ENCODE data around the gene RBKS. TPM values are rescaled to one million over a fixed set of nuclear protein-coding genes. Genes with fewer than 3 reads are reported as not detected.

RBKS gene
- 1.1 and 1.4 TPM in 2 replicates for total RNA-seq

DNA sequence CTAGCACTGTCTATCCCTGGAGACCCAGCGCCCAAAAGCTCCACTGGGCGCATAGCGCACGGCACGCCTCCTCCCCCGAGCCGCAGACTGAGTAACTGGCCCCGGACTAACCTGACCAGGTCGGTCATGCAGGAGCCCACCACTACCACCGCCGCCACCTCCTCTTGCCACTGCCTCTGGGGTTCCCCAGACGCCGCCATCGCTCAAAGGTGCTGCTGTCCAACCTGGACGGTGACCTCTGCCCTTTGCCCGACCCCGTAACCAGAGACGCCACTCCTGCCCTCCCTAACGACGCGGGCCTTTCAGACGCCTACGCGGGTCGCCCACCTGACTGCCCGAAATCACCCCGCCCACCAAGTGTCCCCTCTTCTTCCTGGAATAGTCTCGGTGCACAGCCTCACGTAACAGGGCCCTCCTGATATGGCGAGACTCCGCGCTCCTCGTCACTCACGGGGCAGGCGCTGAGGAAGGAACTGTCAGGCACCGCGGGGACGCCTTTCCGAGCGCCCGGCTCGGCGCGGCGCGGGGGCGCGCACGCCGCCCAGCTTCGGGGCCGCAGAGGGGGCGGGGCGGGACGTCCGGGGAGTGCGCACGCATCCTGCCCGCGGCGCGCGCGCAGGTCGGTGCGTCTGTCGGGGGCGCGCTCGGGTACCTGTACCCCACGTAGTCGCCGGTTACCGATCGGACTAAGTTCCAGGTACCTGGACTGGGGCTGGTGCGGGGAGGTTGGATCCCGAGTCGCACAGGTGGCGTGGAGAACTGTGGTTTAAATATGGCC, at the start of gene RBKS, which contains the start of gene BABAM2:
Gene RBKS (minus strand): TSS at position 242 of the 778 bp plus-strand sequence. CDS start 42 bp downstream, at position 200.
Gene BABAM2 (plus strand): TSS at position 584 of the 778 bp plus-strand sequence. CDS start 3,828 bp downstream, outside the sequence.
- DNase-seq (ENCODE audit: low read depth in 2 of 2), result peak; percentile 88 to 92

DNA sequence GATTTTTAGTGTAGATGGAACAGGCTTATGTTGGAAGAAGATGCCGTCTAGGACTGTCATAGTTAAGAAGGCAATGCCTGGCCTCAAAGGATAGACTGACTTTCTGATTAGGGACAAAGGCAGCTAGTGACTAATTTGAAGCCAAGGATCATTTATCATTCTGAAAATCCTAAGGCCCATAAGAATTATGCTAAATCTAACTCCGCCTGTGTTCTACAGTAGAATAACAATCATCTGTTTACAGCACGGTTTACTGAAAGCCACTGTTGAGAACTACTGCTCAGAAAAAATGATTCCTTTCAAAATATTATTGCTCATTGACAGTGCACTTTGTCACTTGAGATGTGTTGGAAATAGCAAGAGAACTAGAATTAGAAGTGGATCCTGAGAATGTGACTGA, 44.8 kb upstream of the RBKS start:
- no peak for DNase-seq (ENCODE audit: low read depth in 2 of 2)

DNA sequence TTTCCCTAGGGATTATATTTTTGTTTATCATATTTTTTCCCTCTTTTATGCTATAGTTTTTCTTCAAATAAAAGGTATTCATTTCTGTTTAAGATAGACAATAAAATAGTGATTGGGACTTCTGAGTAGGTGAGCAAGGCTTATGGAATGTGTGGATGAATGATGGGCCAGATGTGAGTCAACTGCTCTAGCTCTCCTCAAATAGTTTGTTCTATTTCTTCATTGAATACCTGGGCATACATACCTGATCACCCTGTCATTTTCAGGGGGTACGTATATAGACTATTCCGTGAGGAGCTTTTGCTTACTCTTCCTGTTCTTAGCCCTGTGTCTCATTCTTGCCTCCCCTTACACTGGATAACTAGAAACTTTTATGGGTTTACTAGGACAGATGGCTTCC, 42.2 kb upstream of the RBKS start:
- peak in 1 of 2 donors; percentile 59 for DNase-seq (ENCODE audit: low read depth in 2 of 2)

DNA sequence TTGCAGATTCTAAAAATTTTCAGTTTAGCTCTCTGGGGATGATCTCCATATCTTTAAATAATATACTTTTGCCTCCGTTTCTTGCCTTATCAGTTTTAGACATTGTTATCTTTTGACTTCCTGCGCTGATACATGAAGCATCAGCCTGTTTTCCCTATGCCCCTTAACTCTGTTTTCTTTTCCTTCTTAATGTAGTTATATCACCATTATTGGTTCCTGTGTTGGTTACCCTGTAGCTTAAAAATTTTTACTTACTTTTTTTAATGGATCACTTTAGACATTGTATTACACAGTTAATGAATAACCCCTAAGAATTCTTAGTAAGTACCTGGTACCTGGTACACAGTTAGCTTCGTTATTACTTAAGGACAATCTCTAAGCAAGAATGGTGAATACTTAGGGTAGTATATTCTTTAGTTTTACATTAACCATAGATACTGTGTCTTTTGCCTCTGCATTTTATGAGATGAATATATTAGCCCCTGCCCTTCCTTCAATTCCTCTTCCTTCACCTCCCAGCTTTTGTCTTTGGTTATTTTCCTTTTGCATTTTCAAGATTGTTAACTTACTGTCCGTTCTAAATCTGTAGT, 41.3 kb upstream of the RBKS start:
- DNase-seq (ENCODE audit: low read depth in 2 of 2), result no peak

DNA sequence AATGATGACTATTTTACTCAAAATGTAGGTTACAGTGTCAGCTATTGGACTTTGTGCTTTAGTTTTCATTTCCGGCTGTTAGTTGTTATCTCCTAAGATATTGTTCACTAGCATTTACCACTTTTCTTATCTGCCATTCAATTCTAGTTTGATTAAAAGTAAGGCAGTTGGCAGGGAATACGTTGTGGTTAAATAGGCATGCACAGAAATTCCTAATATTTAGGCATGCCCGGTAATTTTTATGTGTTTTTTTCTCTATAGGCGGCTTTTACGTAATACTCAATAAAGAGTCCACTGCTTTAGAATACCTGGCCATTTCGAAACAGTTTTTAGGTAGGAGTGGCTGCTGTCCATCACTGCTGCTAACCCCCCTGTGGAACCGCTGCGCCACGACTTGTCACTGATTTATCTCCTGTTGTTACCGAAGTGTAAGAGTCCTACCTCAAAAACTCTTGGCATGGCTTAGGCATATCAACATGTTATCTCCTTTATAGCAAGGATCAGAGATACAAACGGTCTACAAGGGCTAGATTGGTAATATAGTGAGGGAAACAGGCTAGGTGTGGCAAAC, 39.8 kb upstream of the RBKS start:
- no peak for DNase-seq (ENCODE audit: low read depth in 2 of 2)

DNA sequence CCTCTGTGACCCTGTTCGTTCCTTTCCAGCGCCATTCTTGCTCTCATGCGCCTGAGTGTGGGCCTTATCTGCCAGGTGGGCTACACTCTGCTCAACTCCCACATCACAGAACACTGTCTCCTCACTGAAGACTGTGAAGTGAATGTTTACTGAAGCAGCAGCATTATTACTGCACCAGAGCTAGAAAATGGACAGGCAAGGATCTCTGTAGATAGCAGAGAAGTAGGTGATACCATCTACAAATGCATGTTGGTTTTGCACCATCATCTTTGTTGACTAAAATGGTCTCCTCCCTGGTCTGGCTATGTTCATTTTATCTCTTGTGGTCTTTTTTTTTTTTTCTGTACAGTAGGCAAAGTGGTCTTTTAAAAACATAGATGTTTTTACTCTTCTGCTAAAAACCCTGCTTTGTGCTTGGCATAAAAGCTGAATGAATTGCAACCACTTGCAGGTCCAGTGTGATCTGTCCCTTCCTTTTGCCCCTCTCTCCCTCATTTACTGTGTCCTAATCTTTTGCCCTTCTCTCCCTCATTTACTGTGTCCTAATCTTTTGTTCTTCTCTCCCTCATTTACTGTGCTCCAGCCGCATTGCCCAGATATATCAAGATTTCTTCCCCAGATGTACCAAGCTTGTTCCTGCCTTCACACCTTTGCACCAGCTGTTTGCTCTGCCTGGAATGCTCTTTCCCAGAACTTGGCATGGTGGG, 35.7 kb upstream of the RBKS start:
- no peak for DNase-seq (ENCODE audit: low read depth in 2 of 2)

DNA sequence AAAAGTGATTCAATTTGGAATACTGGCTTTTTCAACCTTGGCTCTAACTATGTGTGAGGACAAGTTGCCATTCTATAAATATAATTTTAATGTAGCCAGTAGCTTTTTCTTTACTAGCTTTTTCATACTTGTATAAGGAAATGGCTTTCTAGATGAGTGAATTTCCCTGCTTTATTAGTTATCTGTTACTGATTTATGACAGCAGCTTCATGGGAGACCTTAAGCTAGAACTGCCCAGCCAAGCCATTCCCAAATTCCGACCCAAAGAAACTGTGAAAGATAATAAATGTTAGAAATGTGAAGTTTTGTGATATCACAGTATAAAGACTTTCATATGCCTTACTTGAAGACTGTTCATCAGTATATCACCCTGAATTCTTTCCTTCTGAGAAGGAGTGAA, 32.7 kb upstream of the RBKS start:
- DNase-seq (ENCODE audit: low read depth in 2 of 2), result no peak

DNA sequence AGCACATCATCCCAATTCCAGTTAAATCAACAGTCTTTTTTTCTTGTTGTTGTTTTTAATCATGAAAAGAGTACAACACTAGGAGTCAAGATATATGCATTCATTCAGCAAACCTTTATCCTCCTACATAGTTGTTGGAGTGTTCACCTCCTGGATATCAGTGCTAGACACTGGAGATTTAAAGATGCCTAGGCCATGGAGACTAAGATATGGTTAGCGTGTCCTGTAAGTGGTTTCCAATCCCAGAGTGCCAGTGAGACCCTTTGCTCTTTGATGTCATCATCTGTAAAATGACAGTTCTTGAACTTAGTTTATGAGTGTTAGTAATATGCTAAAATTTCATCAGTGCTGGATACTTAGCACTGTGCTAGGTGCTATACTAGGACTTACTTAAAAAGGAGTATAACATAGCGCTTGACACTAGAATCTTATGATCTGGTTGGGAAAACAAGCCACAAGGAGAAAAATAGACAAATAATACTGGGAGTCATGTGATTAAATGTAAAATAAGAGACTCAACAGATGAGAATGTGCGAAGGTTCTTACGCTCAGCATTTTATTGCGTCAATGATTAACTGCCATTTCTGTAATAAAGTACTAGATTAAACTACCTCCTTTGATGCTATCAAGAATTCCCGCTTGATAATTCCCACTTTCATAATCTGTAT, 31.8 kb upstream of the RBKS start:
- no peak for DNase-seq (ENCODE audit: low read depth in 2 of 2)

DNA sequence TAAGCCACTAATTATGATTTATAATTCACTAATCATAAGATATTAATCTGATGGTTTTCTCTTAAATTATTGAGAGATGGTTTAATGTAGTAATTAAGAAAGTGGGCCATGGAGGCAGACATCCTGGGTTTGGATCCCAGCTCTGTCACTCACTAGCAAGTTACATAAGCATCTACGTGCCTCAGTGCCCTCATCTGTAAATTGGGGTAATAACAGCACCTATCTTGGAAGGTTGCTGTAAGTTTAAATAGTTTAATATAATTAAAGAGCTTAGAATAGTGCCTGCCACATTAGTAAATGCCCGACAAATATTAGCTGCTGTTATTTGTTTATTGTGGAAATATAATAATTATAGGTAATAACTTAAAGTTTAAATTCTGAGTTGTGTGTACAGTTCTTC, 31.2 kb upstream of the RBKS start:
- no peak for DNase-seq (ENCODE audit: low read depth in 2 of 2)

DNA sequence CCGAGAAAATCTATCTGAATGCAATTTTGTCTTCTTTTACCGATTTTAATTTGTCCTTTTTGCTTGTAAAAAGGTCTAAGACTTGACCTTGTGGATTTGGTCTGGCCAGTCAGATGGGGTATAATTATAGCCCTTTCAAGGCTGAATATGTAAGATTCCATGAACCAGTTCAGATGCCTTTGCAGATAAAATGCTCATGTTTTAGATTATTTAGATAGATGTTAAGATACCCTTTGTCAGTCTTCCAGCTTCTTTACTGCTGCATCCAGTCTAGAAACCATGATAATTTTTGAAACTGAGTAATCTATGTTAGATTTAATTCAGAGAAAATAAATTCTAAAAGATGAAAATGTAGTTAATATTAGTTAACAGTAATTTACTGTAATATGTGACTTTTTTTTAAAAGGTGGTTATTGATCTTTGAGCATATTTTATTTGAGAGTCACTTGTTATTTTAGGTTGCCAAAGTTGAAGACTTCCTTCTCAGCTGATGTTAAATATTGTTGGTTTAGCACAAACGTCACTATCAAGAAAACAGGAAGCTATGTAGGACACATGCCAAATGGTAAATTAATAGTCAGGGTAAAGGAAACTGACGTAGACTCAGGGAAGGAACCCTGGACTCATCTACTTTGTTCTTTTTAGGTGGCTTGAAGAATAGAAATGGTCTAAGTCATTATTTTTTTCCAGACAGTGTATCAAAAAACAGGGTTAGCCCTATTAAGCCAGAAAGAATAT, 30.1 kb upstream of the RBKS start:
- DNase-seq (ENCODE audit: low read depth in 2 of 2), result peak; percentile 90 to 96

DNA sequence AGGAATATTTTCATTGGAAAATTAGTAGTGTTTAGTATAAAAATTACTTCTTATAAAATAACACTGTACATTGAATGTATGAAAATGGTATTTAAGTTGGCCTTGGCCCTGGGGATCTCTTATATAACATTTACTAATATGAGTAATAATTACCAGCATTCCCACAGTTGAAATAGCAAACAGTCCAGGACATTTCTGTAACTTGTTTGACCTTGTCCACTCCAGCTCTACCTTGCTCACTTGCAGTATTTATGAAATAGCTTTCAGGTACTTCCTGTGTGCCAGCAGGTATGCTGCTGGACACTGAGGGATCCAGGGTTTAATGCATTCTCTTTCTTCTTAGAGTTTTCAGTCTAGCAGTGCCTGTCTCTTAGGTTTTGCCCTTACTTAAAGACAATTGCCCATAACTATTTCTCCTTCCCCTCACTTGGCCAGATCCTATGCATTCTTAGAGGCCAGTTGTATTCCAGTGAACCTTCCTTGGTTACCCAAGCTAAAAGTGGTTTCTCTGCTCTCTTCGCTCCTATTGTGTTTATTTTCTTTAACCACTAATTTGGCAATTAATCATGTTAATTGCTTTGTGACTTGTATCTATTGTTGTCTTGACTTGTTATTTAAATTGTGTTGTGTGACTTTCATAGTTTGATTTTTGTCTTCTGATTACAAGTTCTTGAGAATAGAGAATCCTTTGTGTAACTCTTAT, 26.3 kb upstream of the RBKS start:
- no peak for DNase-seq (ENCODE audit: low read depth in 2 of 2)

DNA sequence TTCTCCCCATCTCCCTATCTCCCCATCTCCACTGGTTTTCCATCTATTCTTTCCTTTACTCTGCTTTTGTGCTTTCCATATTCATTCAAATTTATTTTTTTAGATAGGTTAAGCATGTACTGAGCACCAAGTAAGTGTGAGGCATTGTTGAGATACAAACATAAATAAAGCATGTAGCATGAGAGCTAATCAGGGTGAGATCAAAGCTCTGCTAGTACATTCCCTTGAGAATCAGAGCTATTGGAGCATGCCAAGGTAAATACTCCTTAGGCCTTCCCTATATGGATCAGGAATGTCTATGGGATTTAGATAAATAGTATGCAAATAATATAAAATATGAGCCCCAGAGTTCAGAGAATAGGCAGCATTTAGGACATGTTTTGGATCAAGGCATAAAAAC, 25.7 kb upstream of the RBKS start:
- no peak for DNase-seq (ENCODE audit: low read depth in 2 of 2)

DNA sequence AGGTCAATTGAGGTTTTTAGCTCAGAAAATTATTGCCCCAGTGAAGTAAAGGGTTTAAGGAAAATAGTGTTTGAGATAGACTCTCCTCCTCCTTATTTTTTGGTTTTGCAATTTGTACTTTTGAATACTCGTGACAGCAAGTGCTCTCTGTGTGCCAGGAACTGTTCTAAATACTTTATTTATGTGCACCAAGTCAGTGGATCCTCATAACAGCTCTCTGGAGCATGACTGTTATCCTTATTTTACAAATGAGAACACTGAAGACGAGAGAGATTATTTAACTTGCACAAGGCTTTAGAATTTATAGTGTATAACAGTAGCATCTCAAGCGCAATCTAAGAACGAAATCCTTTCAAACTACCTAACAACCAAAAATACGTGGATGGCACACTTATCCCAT, 25.0 kb upstream of the RBKS start:
- no peak for DNase-seq (ENCODE audit: low read depth in 2 of 2)

DNA sequence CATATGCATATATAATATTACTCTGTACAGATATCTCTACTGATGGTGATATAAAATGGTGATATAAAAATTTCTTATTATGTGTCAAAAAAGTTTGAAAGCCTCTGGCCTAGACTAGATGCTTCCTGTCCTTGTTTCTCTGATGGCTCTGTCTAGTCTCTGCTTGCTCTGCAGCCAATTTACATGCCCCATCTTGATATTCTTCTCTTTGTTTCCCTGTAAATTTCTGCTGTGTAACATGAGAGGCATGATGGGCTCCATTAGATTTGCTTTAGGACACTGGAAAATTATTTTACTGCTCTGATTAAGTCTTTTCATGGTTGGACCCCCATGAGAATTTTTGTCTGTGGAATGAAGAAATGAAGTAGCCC, 24.6 kb upstream of the RBKS start:
- DNase-seq (ENCODE audit: low read depth in 2 of 2), result no peak

DNA sequence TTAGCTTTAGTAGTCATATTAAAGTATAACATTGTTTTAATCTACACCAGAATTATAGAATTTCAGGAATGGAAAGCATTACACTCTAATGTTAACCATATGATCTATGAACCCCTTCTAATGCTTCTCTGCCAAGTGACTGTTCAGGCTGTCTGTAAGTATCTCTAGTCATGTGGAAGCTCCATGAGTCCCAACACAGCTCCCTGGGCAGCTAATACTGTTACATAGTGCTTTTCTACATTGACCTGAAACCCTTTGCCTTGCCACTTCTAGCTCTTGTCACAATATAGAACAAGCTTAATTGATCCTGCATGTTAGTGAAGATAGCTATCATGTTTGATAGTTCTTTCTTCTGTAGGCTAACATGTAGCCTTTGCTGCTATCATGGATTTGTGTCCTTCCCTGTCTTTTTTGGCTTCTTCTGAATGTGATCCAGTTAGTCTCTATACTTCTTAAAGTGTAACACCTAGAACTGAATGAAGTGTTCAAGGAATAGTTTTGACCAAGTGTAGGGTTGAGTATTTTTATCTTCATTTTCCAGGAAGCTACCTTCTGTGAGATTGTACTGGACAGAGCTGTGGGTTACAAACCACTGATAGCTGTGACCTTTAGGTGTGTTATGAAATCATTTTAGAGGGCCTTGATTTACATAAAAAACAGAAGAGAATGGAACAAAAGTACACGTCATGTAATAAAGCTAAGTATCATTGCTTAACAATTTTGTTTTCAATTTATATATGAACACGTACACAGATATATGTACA, 24.0 kb upstream of the RBKS start:
- DNase-seq (ENCODE audit: low read depth in 2 of 2), result no peak

DNA sequence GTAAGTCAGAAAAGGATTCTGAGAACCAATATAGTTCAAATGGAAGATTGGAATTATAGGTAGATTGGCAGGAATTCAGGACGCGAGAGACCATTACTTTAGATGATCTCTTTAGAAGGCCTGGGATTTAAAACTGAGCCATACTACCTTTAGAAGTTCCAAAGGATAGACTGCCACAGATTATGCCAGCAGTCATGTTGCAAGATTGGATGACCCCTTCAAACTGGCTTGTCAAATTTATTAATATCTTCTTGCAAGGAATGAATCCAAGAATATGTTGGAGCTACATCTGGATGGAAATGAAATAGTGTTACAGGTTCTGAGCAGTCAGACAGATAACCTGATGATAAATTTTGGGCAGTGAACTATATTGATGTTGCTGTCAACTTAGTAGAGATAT, 22.3 kb upstream of the RBKS start:
- no peak for DNase-seq (ENCODE audit: low read depth in 2 of 2)

DNA sequence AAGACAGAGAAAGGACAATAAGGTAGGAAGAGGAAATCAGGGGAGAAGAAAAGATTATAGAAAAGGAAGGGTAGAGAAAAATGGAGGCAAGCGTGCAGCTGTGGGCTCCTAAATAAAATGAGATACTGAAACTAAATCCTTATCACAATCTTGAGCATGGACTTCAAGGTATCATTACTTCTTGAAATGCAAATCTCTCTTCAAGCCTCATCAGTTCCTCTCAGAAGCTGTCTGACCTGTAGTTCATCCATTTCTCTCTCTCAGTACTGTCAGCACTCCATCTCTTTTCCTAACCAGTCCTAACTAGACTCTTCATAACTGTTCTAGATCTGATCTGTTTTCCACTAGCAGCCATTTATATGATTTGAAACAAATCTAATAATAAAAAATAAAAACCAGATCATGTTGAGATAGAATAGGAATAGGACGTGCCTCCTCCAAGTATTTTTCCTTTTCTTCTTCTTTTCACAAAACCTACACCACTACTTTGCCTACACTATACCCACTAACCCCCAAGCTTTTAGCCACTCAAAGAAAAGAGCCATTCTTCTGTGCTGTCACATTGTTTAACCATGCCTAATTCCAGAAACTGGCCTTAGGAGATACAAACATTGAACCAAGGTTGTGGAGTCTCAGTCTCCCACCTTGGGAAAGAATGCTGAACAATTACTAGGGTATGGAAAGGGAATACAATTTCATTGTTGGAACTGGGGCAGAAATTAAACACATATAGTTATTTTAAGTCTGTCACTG, 21.4 kb upstream of the RBKS start:
- no peak for DNase-seq (ENCODE audit: low read depth in 2 of 2)

DNA sequence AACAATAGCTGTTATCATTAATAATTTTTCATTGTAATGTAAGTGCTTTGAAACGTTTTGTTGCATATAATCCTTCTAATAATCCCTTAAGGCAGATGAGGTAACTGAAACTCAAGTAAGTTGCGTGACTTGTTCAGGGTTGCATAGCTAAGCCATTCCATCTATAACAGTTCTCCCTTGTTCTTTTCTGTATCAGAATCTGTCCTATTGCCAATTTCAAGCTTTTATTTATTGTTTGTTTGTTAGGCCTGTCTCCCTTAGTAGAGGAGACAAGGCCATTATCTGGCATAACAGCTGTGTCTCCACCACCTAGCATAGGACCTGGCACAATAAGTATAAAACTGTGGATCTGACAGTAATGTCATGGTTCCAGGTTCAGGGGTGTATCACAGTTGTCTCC, 19.7 kb upstream of the RBKS start:
- no peak for DNase-seq (ENCODE audit: low read depth in 2 of 2)

DNA sequence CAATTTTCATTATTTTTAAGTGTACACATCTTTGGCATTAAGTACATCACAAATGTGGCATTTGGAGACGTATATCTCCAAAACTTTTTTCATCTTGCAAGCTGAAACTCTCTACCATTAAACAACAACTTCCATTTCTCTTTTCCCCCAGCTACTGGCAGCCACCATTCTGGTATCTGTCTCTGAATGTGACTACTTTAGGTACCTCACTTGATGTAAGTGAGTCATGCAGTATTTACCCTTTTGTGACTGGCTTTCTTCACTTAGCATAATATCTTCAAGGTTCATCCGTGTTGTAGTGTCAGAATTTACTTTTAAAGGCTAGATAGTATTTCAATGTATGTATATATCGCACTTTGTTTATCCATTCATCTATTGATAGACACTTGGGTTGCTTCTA, 17.4 kb upstream of the RBKS start:
- DNase-seq (ENCODE audit: low read depth in 2 of 2), result no peak
